Measurements from ENCODE around the gene SLC38A8.

SLC38A8 gene

DNA sequence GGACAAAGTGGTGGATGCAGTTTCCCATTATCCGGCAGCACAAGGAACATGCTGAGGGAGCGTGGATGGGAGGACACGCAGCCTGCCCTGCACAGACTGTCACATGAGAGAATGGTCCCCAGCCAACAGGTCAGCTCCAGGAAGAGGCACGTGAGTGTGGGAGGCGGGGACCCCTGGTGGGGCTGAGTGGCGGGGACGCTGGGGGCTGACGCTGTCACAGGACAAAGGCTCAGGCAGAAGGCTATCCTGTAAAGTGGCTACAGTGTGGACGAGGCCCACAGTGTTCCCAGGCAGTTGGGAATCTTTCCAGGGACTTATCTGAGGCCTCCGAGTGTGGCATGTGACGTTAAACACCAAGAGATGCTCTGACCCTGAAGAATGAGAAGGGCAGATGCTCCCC lies 43.7 kb upstream of the SLC38A8 start:
- POLR2A ChIA-PET, result interaction anchor here (1.0 kb wide), 1 partner anchor 31 kb away, joined by 3 read pairs; the partner anchor contains the start of gene MBTPS1
- no peak for DNase-seq (ENCODE audit: extremely low spot score)
- CTCF ChIA-PET, result interaction anchor here (1.1 to 13.5 kb wide), 12 partner anchors 8 to 260 kb away, joined by 3 to 155 read pairs (median 4); partner anchors contain the start of genes MBTPS1 and TAF1C
- TF ChIP-seq, protein P1, sequence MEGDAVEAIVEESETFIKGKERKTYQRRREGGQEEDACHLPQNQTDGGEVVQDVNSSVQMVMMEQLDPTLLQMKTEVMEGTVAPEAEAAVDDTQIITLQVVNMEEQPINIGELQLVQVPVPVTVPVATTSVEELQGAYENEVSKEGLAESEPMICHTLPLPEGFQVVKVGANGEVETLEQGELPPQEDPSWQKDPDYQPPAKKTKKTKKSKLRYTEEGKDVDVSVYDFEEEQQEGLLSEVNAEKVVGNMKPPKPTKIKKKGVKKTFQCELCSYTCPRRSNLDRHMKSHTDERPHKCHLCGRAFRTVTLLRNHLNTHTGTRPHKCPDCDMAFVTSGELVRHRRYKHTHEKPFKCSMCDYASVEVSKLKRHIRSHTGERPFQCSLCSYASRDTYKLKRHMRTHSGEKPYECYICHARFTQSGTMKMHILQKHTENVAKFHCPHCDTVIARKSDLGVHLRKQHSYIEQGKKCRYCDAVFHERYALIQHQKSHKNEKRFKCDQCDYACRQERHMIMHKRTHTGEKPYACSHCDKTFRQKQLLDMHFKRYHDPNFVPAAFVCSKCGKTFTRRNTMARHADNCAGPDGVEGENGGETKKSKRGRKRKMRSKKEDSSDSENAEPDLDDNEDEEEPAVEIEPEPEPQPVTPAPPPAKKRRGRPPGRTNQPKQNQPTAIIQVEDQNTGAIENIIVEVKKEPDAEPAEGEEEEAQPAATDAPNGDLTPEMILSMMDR (IDR thresholded peaks at IDR 0.05; ENCODE audit: control extremely low read depth, extremely low read depth, low read depth, missing control alignments), result no peak

DNA sequence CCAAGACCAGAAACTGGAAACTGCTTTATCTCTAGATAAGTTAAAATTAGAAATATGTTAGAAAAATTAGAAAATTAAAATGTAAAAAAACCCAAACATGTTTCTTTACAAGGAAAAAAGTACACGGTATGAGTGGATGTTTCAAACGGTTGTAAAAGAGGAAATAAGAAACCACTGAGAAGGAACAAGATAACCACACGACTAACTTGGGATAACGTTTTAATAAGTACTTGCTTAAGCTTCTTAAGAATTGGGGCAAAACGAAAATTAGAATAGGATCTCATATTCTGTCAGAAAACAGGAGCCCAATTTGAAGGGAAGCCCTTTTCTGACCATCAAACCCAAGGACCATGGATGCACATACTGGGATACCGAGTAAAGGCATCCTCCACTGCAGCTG lies 43.2 kb upstream of the SLC38A8 start:
- peak; percentile 44 for DNase-seq (ENCODE audit: extremely low spot score)
- TF ChIP-seq, protein P1 (IDR thresholded peaks at IDR 0.05; ENCODE audit: control extremely low read depth, extremely low read depth, low read depth, missing control alignments), result no peak
- ChIA-PET CTCF (interaction anchor here (1.0 to 13.5 kb wide), 17 partner anchors 8 to 885 kb away, joined by 3 to 155 read pairs (median 5); partner anchors contain the start of genes MBTPS1 and TAF1C), POLR2A (interaction anchor here (1.0 kb wide), 1 partner anchor 31 kb away, joined by 3 read pairs; the partner anchor contains the start of gene MBTPS1)

DNA sequence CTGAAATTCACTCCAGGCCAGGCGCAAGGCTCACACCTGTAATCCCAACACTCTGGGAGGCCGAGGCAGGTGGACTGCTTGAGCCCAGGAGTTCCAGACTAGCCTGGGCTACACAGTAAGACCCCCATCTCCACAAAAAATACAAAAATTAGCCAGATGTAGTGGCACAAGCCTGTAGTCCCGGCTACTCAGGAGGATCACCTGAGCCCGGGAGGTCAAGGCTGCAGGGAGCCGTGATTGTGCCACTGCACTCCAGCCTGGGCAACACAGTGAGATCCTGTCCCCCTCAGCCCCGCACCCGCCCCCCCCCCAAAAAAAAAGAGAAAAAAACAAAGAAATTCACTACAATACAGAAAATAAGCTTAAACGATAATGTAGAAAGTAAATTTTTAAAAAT lies 42.7 kb upstream of the SLC38A8 start:
- CTCF ChIA-PET, result interaction anchor here (1.0 to 13.5 kb wide), 24 partner anchors 10 to 886 kb away, joined by 3 to 155 read pairs (median 5); partner anchors contain the start of genes DNAAF1, HSDL1, MBTPS1 and MLYCD
- POLR2A ChIA-PET, result interaction anchor here (1.0 kb wide), 1 partner anchor 32 kb away, joined by 3 read pairs; the partner anchor contains the start of gene MBTPS1

DNA sequence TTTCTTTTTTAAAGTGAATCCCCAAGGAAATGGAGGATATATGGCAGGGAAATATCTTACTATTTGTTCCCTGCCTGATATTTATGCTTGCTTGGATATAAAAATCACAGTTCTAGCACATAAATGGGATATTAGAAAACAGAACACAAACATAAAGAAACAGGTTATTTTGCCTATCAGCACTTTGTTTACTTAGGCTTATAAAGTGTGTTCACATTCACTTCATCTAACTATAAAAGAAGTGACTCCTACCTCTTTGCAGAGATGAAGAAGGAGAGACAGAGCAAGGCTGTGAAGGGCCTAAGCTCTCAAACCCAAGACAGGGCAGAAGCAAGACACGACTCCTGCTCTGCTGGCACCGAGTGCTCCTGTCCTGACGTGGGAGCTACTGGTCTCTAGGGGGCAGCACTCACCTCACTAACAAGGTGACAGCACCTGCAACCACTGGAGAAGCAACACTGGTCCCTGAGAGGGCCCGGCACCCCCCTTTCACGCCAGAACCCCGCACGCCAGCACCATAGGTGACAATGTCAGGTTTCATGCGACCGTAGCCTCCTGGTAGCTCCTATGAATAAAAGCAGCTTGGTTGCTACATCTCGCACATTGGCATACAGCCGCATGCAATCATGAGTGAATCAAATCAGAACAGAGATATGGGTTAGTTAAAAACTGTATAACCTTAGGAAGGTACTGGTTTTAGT lies 42.1 kb upstream of the SLC38A8 start:
- CTCF ChIA-PET, result interaction anchor here (0.6 to 13.5 kb wide), 30 partner anchors 10 to 886 kb away, joined by 3 to 155 read pairs (median 4); partner anchors contain the start of genes DNAAF1, HSDL1, MBTPS1 and MLYCD
- POLR2A ChIA-PET, result no interaction called here
- DNase-seq (ENCODE audit: extremely low spot score), result peak; percentile 85
- TF ChIP-seq, protein P1 (IDR thresholded peaks at IDR 0.05; ENCODE audit: control extremely low read depth, extremely low read depth, low read depth, missing control alignments), result peak; percentile 94

More for the DNA sequence above, 42.7 kb upstream of the SLC38A8 start:
- no peak for DNase-seq (ENCODE audit: extremely low spot score)
- TF ChIP-seq, protein P1 (IDR thresholded peaks at IDR 0.05; ENCODE audit: control extremely low read depth, extremely low read depth, low read depth, missing control alignments), result no peak

GRCh38 chr16:84082835-84083569 lies 40.4 kb upstream of the SLC38A8 start:
- POLR2A ChIA-PET, result no interaction called here

More at GRCh38 chr16:84082835-84083569, 40.4 kb upstream of the SLC38A8 start:
- TF ChIP-seq, protein P1 (IDR thresholded peaks at IDR 0.05; ENCODE audit: control extremely low read depth, extremely low read depth, low read depth, missing control alignments), result no peak
- no peak for DNase-seq (ENCODE audit: extremely low spot score)
- CTCF ChIA-PET, result interaction anchor here (1.1 to 13.5 kb wide), 4 partner anchors 14 to 105 kb away, joined by 3 to 155 read pairs (median 6); partner anchors contain the start of genes MBTPS1 and TAF1C
